Activated naive CD8-positive, alpha-beta T cell treated with anti-CD3 and anti-CD28 coated beads, Interleukin-2, amount 10 ng/mL, durations not matched to agents 7 days and 5 days (primary cell): ENCODE data around the gene BPIFB1. TPM values are rescaled to one million over a fixed set of nuclear protein-coding genes. Genes with fewer than 3 reads are reported as not detected.

Source experiments
- ATAC-seq: fragments of 150-1000 bp; cut with Tn5 transposase; one replicate; pipeline ENCODE4 v1.10.0; 2021; ENCODE audit warnings: low read depth, moderate library complexity
- POLR2A ChIA-PET: fragments of 350-600 bp; sonication (Branson Sonifier 250); formaldehyde crosslinking; loops from one replicate; lab custom pipeline; 2021; ENCODE audit warnings: antibody characterized with exemption; lab: Charles Lee
- DNase-seq: peaks from one replicate; pipeline ENCODE4 v3.0.0; 2021
- H3K27ac Mint-ChIP-seq: one replicate; pipeline ENCODE4 v1.8.0; 2022; ENCODE audit warnings: mild to moderate bottlenecking, mixed read lengths
- H3K27me3 Mint-ChIP-seq: one replicate; pipeline ENCODE4 v1.8.0; 2022; ENCODE audit warnings: mild to moderate bottlenecking, moderate library complexity, mixed read lengths
- H3K36me3 Mint-ChIP-seq: one replicate; pipeline ENCODE4 v1.8.0; 2021; ENCODE audit warnings: mild to moderate bottlenecking, mixed read lengths
- H3K4me1 Mint-ChIP-seq: one replicate; pipeline ENCODE4 v1.8.0; 2021; ENCODE audit warnings: mixed read lengths
- H3K4me3 Mint-ChIP-seq: one replicate; pipeline ENCODE4 v1.8.0; 2022; ENCODE audit warnings: mild to moderate bottlenecking, moderate library complexity, mixed read lengths
- H3K9me3 Mint-ChIP-seq: one replicate; pipeline ENCODE4 v1.8.0; 2021; ENCODE audit warnings: mixed read lengths
- total RNA-seq, 2 experiments: library from RNA; stranded (reverse); gene quantifications; one replicate each; pipeline ENCODE4 v1.2.3, GENCODE V29; 2021

The BPIFB1 gene
- total RNA-seq, 2 experiments from 2014 or later = not detected

DNA sequence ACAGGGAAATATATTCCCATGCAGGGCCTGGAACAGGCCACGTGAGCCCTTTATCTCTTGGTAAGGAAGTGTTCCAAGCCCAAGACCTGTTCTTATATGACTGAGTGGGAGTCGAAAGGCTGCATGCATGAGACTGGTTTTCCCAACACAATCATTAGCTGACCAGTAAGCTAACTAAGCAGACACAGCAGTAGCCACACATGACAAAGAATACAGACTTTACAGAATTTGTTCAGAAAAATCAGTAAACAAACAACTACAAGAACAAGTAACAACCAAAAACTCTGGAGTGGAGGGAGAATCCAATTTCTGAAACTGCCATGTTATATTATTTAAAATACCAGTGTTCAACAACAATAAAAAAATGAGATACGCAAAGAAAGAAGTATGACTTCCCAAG, 30.6 kb upstream of the BPIFB1 start:
- no peak for ATAC-seq
- no peaks in the 10 kb centered on the region for H3K36me3 Mint-ChIP-seq
- POLR2A ChIA-PET = no interaction called here
- no peaks in the 10 kb centered on the region for H3K4me1 Mint-ChIP-seq
- H3K4me3 Mint-ChIP-seq = no peak overlapping the region
- no peak for DNase-seq
- H3K27ac Mint-ChIP-seq = no peak overlapping the region
- H3K27me3 Mint-ChIP-seq = peaks cover 29% of the 10 kb centered on the region
- no peaks in the 10 kb centered on the region for H3K9me3 Mint-ChIP-seq

DNA sequence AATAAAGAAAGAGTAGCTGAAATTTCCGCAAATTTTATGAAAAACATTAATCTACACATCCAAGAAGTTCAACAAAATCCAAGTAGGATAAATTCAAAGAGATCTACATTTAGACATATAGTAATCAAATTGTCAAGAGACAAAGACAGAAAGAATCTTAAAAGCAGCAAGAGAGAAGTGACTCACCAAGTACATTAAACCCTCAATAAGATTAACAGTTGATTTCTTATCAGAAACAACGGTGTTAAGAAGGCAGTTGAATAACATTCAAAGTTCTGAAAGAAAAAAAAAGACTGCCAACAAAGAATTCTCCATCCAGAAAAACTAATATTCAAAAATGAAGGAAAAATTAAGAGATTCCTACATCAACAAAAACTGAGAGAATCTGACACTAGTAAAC, 28.0 kb upstream of the BPIFB1 start:
- Mint-ChIP-seq H3K36me3 (no peaks in the 10 kb centered on the region), H3K4me1 (no peaks in the 10 kb centered on the region), H3K27me3 (peaks cover 29% of the 10 kb centered on the region), H3K9me3 (no peaks in the 10 kb centered on the region), H3K4me3 (no peak overlapping the region), H3K27ac (no peak overlapping the region)
- POLR2A ChIA-PET = no interaction called here
- ATAC-seq (no peak), DNase-seq (no peak)

DNA sequence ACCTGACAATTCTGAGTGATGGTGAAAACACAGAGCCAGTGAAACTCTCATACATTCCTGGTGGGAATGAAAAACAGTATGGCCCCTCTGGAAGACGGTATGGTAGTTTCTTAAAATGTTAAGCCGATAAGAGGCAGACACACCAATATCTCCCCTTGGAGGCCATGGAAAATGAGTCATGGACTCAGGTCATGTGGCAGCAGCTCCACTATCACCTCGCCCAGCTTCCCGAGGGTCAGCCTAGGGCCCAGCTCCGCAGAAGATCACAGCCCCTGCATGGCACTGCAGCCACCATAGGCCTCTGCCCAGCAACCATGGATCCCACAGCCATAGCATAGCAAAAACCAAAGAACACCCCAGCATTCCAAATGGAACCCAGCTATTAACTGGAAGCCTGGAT, 25.8 kb upstream of the BPIFB1 start:
- Mint-ChIP-seq H3K4me1 (peaks cover 3% of the 10 kb centered on the region), H3K9me3 (no peaks in the 10 kb centered on the region), H3K4me3 (no peak overlapping the region), H3K36me3 (no peaks in the 10 kb centered on the region), H3K27ac (no peak overlapping the region), H3K27me3 (peaks cover 47% of the 10 kb centered on the region)
- POLR2A ChIA-PET = no interaction called here
- no peak for ATAC-seq
- DNase-seq = no peak

DNA sequence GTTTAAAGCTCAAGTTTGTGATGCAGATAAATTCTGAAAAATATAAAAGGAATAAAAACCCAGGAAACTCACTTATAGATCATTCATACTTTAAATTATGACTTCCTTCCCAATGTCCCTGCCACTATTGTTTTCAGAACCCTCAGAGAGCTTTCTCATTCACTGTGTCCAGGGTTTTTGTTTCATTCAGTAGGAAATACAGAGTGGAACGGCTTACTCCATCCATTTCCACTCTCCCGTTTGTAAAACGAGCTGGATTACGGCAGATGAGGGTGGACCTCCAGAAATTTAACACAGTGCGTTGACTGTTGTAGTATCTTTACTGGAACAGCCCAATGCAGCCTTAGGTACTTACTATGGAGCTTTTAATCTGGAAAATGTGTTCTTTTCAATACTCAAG, 23.6 kb upstream of the BPIFB1 start:
- no peak for ATAC-seq
- H3K27me3 Mint-ChIP-seq = peaks cover 55% of the 10 kb centered on the region
- DNase-seq = no peak
- POLR2A ChIA-PET = interaction anchor here (0.6 kb wide), 1 partner anchor 272 kb away, joined by 3 read pairs; no protein-coding TSS in a partner anchor
- no peak overlapping the region for H3K4me3 Mint-ChIP-seq
- no peaks in the 10 kb centered on the region for H3K9me3 Mint-ChIP-seq
- no peaks in the 10 kb centered on the region for H3K36me3 Mint-ChIP-seq
- H3K27ac Mint-ChIP-seq = no peak overlapping the region
- peaks cover 3% of the 10 kb centered on the region for H3K4me1 Mint-ChIP-seq

DNA sequence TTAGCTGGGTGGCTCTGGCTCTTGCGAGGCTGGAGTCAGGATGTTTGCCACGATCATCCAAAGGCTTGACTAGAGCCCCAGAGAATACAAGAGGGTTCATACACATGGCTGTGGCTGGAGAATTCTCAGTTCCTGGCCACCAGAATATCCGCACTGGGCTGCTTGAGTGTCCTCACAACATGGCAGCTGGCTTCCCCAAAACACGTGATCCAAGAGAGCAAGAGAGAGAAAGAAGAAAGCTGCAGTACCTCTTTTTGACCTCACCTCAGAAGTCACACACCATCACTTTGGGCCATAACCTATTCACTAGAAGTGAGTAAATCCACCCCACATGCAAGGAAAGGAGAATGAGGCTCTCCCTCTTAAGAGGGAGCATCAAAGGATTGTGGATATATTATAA, 21.5 kb upstream of the BPIFB1 start:
- Mint-ChIP-seq H3K27me3 (peaks cover 40% of the 10 kb centered on the region), H3K4me3 (no peak overlapping the region)

DNA sequence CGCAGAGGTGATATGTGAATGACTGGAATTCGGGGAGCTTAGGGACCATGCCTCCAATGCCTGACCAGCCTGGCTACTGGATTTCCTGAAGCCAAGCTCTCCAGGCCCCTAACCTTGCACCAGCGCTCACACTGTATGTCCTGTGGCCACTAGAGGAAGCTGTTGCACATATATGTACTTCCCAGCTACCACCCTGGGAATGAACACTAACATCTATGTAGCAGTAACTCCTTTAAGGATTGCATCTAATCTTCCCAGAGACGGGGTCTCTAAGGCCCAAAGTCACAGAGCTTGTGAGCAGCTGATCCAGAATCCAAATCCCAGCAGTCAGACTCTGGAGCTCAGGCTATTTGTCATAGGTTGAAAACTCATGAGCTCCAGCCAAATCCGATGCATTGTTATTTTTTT, 20.4 kb upstream of the BPIFB1 start:
- Mint-ChIP-seq H3K9me3 (no peaks in the 10 kb centered on the region), H3K4me1 (peaks cover 3% of the 10 kb centered on the region), H3K27ac (no peak overlapping the region), H3K36me3 (no peaks in the 10 kb centered on the region), H3K4me3 (no peak overlapping the region), H3K27me3 (peaks cover 34% of the 10 kb centered on the region)
- ATAC-seq (no peak), DNase-seq (no peak)
- POLR2A ChIA-PET = interaction anchor here (0.7 kb wide), 1 partner anchor 33 kb away, joined by 3 read pairs; no protein-coding TSS in a partner anchor

More for the DNA sequence above, 21.5 kb upstream of the BPIFB1 start:
- POLR2A ChIA-PET = interaction anchor here (0.8 to 1.7 kb wide), 2 partner anchors 26 to 31 kb away, joined by 3 to 4 read pairs; partner anchors contain the start of gene BPIFA1
- no peak for ATAC-seq
- no peaks in the 10 kb centered on the region for H3K9me3 Mint-ChIP-seq
- DNase-seq = no peak
- peaks cover 3% of the 10 kb centered on the region for H3K4me1 Mint-ChIP-seq
- no peak overlapping the region for H3K27ac Mint-ChIP-seq
- no peaks in the 10 kb centered on the region for H3K36me3 Mint-ChIP-seq

DNA sequence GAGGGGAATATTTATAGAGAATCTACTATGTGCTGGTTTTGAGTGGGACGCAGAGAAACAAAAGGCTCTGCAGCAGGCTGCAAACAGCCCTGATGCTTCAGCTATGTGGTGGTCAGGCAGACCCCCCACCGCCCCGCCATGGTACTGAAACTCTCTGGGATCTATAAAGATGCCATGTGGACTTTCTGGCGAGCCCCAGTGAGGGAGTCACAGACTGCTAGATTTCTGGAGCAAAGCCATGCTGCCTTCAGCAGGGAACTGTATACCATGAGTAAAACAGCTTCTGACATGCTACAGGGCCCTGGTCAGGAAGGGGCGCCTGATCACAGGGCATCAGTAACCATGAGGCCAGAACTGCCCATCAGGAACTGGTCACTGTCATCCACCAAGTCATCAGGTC, 19.2 kb upstream of the BPIFB1 start:
- H3K4me3 Mint-ChIP-seq = no peak overlapping the region
- ATAC-seq (no peak), DNase-seq (no peak)
- POLR2A ChIA-PET = no interaction called here
- H3K9me3 Mint-ChIP-seq = no peaks in the 10 kb centered on the region
- H3K27me3 Mint-ChIP-seq = peaks cover 40% of the 10 kb centered on the region
- H3K4me1 Mint-ChIP-seq = peaks cover 5% of the 10 kb centered on the region
- no peak overlapping the region for H3K27ac Mint-ChIP-seq
- H3K36me3 Mint-ChIP-seq = no peaks in the 10 kb centered on the region

DNA sequence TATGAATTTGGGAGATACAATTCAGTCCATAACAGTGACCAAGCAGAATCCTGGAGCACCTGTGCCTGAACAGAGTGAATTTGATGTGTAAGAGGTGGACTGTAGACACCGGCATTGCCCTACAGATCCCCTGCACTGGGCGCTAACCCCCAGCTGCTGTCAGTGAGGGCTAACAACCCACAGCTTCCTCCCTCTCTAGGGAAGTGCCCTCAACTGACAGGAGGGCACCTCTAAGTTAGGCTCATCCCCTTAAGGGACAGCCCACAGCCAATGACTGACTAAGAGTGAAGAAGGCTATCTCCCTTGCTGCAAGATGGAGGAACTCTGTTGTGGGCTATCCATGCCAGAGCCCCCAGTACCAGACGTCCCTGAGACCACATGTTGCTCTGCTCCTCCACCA, 15.3 kb upstream of the BPIFB1 start:
- no peak overlapping the region for H3K27ac Mint-ChIP-seq
- DNase-seq = no peak
- H3K9me3 Mint-ChIP-seq = no peaks in the 10 kb centered on the region
- peaks cover 33% of the 10 kb centered on the region for H3K27me3 Mint-ChIP-seq
- H3K36me3 Mint-ChIP-seq = no peaks in the 10 kb centered on the region
- ATAC-seq = no peak
- peaks cover 2% of the 10 kb centered on the region for H3K4me1 Mint-ChIP-seq
- POLR2A ChIA-PET = no interaction called here
- H3K4me3 Mint-ChIP-seq = no peak overlapping the region

DNA sequence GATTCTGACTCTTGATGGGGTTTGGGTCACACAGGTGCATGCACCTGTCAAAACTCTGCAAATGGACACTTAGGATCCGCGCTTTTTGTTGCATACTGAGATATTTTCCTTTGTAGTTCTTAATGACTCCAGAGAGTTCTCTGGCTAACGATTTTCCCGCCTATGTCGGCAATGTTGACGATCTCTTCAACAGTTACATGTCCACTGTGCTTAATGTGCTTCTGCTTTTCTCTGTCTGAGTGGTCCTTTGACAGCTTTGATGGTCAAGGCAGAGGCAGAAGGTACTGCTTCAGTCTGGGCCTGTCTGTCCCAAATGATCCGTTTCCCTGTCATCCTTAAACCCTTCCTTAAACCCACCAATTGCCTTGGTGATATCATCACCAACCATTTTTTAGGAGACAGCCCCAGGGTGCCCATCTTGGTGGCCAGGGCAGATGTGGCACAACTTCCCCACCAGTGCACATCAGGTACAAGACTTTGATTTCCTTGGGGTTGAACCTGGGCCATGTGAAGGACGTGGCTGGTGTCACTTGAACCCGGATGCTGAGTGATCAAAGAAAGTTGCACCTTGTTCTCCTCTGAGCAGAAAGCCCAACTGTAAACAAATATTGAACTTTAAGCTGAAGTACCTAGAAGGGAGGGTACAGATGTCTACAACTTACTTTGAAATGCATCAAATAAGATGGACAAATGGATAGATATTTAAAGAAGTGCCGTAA, 10.7 kb upstream of the BPIFB1 start:
- POLR2A ChIA-PET = no interaction called here
- H3K9me3 Mint-ChIP-seq = no peaks in the 10 kb centered on the region
- DNase-seq (no peak), ATAC-seq (no peak)
- H3K27ac Mint-ChIP-seq = no peak overlapping the region
- no peak overlapping the region for H3K4me3 Mint-ChIP-seq
- peaks cover 2% of the 10 kb centered on the region for H3K4me1 Mint-ChIP-seq
- peaks cover 25% of the 10 kb centered on the region for H3K27me3 Mint-ChIP-seq
- H3K36me3 Mint-ChIP-seq = no peaks in the 10 kb centered on the region

DNA sequence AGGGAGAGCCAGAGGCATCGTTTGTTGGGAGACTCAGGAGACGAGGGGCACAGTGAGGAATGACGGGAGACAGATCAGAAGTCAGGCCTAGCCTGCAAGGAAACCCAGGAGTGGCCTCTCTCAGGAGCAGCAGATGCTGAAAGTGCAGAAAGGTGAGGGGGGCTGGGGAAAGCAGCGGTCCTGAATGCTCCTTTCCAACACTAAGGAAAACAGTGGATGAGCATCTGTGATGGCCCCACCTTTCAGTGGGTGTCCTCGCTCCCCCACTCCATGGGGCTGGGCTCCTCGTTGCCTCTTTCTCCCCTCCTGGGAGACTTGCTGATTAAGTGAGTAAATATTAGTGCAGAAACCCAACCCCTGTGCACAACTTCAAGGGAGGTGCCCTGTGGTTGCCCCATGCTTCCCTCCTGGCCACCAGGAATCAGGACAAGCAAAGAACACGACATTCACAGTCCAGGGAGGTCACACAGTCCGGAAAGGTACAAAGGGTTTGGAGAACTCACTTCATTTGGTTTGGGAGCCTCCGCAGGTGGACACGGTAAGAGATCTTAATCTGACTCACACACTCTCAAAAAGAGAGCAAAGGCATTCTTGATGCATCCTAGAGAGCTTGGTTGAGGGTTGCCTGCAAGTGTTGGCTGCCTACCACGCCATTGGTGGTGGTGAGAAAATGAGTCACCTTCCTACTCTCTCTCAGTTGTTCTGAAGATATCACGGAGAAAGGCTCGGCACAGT, 9.7 kb upstream of the BPIFB1 start:
- Mint-ChIP-seq H3K9me3 (no peaks in the 10 kb centered on the region), H3K27me3 (peaks cover 20% of the 10 kb centered on the region), H3K27ac (no peak overlapping the region), H3K4me3 (no peak overlapping the region), H3K36me3 (no peaks in the 10 kb centered on the region), H3K4me1 (no peaks in the 10 kb centered on the region)
- DNase-seq (no peak), ATAC-seq (no peak)
- POLR2A ChIA-PET = no interaction called here

DNA sequence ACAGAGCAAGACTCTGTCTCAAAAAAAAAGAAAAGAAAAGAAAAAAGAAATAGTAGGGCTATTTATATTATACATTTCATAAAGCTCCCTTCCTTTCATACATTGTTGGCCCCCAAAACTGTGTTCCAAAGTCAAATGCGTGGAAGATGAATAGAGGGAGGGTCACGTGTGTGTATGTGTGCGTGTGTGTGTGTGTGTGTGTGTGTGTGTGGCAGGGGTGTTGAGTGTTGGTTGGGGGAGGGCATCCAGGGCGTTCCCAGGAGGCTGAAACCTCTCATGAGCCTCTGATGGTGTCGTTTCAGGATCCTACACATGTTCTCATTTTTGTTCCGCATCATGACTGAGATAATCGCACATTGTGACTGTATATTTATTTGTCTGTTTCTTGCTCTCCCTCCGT, 7.8 kb upstream of the BPIFB1 start:
- no peak for ATAC-seq
- peaks cover 19% of the 10 kb centered on the region for H3K27me3 Mint-ChIP-seq
- DNase-seq = no peak
- H3K4me3 Mint-ChIP-seq = no peak overlapping the region
- no peak overlapping the region for H3K27ac Mint-ChIP-seq
- POLR2A ChIA-PET = no interaction called here
- no peaks in the 10 kb centered on the region for H3K9me3 Mint-ChIP-seq
- H3K4me1 Mint-ChIP-seq = no peaks in the 10 kb centered on the region
- H3K36me3 Mint-ChIP-seq = no peaks in the 10 kb centered on the region

DNA sequence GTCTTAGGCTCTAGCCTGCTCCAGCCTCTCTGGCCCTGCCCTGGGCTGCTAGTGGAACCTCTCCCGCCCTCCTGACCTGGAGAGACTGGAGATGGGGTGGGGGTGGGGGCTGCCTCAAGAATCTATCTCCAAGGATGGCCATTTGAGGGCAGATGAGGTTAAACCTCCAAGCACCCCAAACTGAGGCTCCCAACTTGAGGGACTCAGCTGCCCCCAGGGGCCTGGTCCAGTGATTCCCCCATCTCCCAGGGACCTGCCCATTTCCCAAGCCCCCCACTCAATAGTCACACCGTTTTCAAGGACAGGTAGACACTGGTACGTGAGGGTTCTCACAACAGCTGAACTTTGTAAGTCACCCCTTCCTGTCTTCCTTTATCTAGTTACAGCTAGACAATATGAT, 7.1 kb upstream of the BPIFB1 start:
- no peak for ATAC-seq
- DNase-seq = no peak
- H3K27me3 Mint-ChIP-seq = peaks cover 16% of the 10 kb centered on the region
- H3K36me3 Mint-ChIP-seq = no peaks in the 10 kb centered on the region
- POLR2A ChIA-PET = no interaction called here
- H3K4me1 Mint-ChIP-seq = no peaks in the 10 kb centered on the region
- H3K9me3 Mint-ChIP-seq = no peaks in the 10 kb centered on the region
- H3K4me3 Mint-ChIP-seq = no peak overlapping the region
- H3K27ac Mint-ChIP-seq = no peak overlapping the region

DNA sequence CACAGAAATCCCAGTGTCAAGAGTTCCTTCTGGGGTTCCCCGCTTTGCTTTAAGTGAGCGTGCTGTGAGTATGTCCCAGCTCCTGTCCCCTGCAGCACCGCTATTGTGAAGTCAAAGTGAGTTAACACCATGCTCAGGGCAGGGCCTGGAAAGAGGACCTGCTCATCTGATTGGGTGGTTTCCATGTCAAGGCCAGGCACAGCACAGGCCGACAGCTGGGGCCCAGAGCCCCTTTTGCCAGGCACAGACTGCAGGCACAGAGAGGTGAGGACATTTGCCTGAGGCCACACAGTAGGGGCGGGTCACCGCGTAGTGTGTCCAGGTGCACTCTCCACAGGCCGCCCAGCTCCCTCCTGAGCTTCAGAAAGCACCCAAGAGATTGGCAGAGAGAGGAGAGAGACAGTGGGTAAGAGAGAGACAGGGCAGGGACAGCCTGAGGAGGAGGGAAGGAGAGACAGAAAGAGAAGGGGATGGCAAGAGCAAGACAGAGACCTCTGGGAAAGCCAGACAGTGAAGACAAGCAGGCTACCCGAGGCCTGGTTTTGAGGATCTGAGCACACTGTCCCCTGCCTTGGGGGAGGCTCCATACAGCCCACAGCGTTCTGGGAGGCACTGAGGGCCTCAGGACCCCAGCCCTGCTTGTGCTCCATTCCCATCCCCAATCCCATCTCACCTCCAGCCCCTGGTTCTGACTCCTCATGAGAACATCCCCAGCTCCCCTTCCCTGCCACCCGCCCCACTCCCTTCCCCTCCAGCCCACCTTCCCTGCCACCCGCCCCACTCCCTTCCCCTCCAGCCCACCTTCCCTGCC, 6.5 kb upstream of the BPIFB1 start:
- POLR2A ChIA-PET = no interaction called here
- Mint-ChIP-seq H3K4me1 (no peaks in the 10 kb centered on the region), H3K36me3 (no peaks in the 10 kb centered on the region), H3K27me3 (peaks cover 11% of the 10 kb centered on the region), H3K4me3 (no peak overlapping the region), H3K9me3 (no peaks in the 10 kb centered on the region), H3K27ac (no peak overlapping the region)
- DNase-seq (no peak), ATAC-seq (no peak)
